Thoracic aorta (tissue), 2 donors: ENCODE measurements around the gene ARHGAP8. TPM values are rescaled to one million over a fixed set of nuclear protein-coding genes. Genes with fewer than 3 reads are reported as not detected.

Experiments used
- ATAC-seq: fragments of 150-250 bp; one replicate; pipeline ENCODE4 v1.8.0; 2017; ENCODE audit warnings: low read depth; ENCODE audit not compliant: insufficient number of reproducible peaks, low FRiP score
- DNase-seq: peaks from one replicate; pipeline ENCODE4 v3.0.0-alpha.2; 2020; ENCODE audit warnings: low spot score
- H3K27ac ChIP-seq, 2 donors: fragments of 200-600 bp; sonication (generic); 1 replicate in 1 of 2; 2 replicates in 1 of 2; pipeline ENCODE4 v1.5.1; 2016; ENCODE audit warnings: mild to moderate bottlenecking in 2 of 2, moderate library complexity in 2 of 2
- H3K27me3 ChIP-seq: fragments of 200-600 bp; sonication (generic); replicated peaks from 2 replicates; pipeline ENCODE4 v1.6.0; 2016; ENCODE audit warnings: mild to moderate bottlenecking; ENCODE audit not compliant: insufficient read depth
- H3K36me3 ChIP-seq: fragments of 200-600 bp; sonication (generic); one replicate; pipeline ENCODE4 v1.5.1; 2016
- H3K4me1 ChIP-seq, 2 donors: fragments of 200-600 bp; sonication (generic); 1 replicate in 1 of 2; 2 replicates in 1 of 2; pipeline versions ENCODE4 v1.5.1 to v1.6.0; 2016; ENCODE audit warnings: low read depth in 2 of 2, mild to moderate bottlenecking in 1 of 2; ENCODE audit not compliant: control insufficient read depth in 1 of 2
- H3K4me3 ChIP-seq: fragments of 200-600 bp; sonication (generic); 2 replicates; pipeline ENCODE4 v1.5.1; 2016; ENCODE audit warnings: mild to moderate bottlenecking
- H3K9me3 ChIP-seq: fragments of 200-600 bp; sonication (generic); 2 replicates; pipeline ENCODE4 v1.5.1; 2016
- CTCF ChIP-seq: fragments of 200-600 bp; sonication (generic); IDR thresholded peaks from one replicate; pipeline ENCODE4 v1.5.1; 2019; ENCODE audit warnings: antibody characterized with exemption
- total RNA-seq, 2 donors: library from RNA; depleted of rRNA; stranded (reverse); fragments of >200 nt; gene quantifications; one replicate each; pipeline versions ENCODE4 v1.1.0 to v1.2.3, GENCODE V29; 2016

The ARHGAP8 gene
- total RNA-seq, 2 donors from 2014 or later: 1.2 to 4.0 TPM

GRCh38 chr22:44793106-44793505, 40.7 kb downstream of the ARHGAP8 start:
- TF ChIP-seq CTCF: no peak
- Histone ChIP-seq H3K9me3 (no peaks in the 10 kb centered on the region), H3K27ac (no peak overlapping the region), H3K27me3 (no peaks in the 10 kb centered on the region), H3K4me3 (no peak overlapping the region), H3K4me1 (no peaks in the 10 kb centered on the region), H3K36me3 (no peaks in the 10 kb centered on the region)
- no peak for DNase-seq
- ATAC-seq: no peak

GRCh38 chr22:44793506-44794172, 41.3 kb downstream of the ARHGAP8 start:
- DNase-seq (no peak), ATAC-seq (no peak)
- Histone ChIP-seq H3K4me3 (no peak overlapping the region), H3K27me3 (no peaks in the 10 kb centered on the region), H3K4me1 (no peaks in the 10 kb centered on the region), H3K9me3 (no peaks in the 10 kb centered on the region), H3K36me3 (no peaks in the 10 kb centered on the region), H3K27ac (no peak overlapping the region)
- no peak for TF ChIP-seq CTCF

GRCh38 chr22:44795701-44796630, 43.6 kb downstream of the ARHGAP8 start:
- H3K4me3 ChIP-seq: no peak overlapping the region
- no peaks in the 10 kb centered on the region for H3K27me3 ChIP-seq
- H3K9me3 ChIP-seq: no peaks in the 10 kb centered on the region
- H3K4me1 ChIP-seq: no peaks in the 10 kb centered on the region
- no peak overlapping the region for H3K27ac ChIP-seq
- DNase-seq: no peak
- no peak for TF ChIP-seq CTCF
- H3K36me3 ChIP-seq: no peaks in the 10 kb centered on the region
- ATAC-seq: no peak

GRCh38 chr22:44797181-44797725, 44.9 kb downstream of the ARHGAP8 start:
- ATAC-seq: no peak
- H3K27me3 ChIP-seq: no peaks in the 10 kb centered on the region

More at GRCh38 chr22:44797181-44797725, 44.9 kb downstream of the ARHGAP8 start:
- no peaks in the 10 kb centered on the region for H3K9me3 ChIP-seq
- H3K36me3 ChIP-seq: no peaks in the 10 kb centered on the region
- no peaks in the 10 kb centered on the region for H3K4me1 ChIP-seq
- DNase-seq: no peak
- H3K27ac ChIP-seq: no peak overlapping the region
- H3K4me3 ChIP-seq: no peak overlapping the region
- TF ChIP-seq CTCF: no peak
